Left ventricle myocardium inferior (tissue), 1 donor: ENCODE data around the gene GDPD4. TPM values are rescaled to one million over a fixed set of nuclear protein-coding genes. Genes with fewer than 3 reads are reported as not detected.

ENCODE experiments used
- DNase-seq: peaks from one replicate; pipeline ENCODE4 v3.0.0-alpha.2; 2020
- H3K27ac ChIP-seq: fragments of 200-600 bp; replicated peaks from 2 replicates; pipeline ENCODE4 v1.8.0; 2021
- H3K27me3 ChIP-seq: fragments of 200-600 bp; 2 replicates; pipeline ENCODE4 v1.8.0; 2021; ENCODE audit warnings: low read depth
- H3K36me3 ChIP-seq: fragments of 200-600 bp; 2 replicates; pipeline ENCODE4 v1.8.0; 2021
- H3K4me1 ChIP-seq: fragments of 200-600 bp; 2 replicates; pipeline ENCODE4 v1.8.0; 2021
- H3K4me3 ChIP-seq: fragments of 200-600 bp; 2 replicates; pipeline ENCODE4 v1.8.0; 2021; ENCODE audit warnings: mild to moderate bottlenecking, moderate library complexity
- H3K9me3 ChIP-seq: fragments of 200-600 bp; replicated peaks from 2 replicates; pipeline ENCODE4 v1.8.0; 2021
- intact Hi-C: fragments of 100-400 bp; cut with micrococcal nuclease; formaldehyde crosslinking; loops from one replicate; pipeline ENCODE4 v1.11.0; 2022
- total RNA-seq: library from RNA; stranded (reverse); fragmentation: NEBNext Ultra II Directional; extraction: Animal tissue kit (Norgen Biotek cat#: 25700); gene quantifications from one replicate; pipeline ENCODE4 v1.2.1, GENCODE V29; 2021
- TF ChIP-seq, protein P1 (sequence below): fragments of 200-600 bp; IDR thresholded peaks from 2 replicates; pipeline ENCODE4 v1.8.0; 2021; ENCODE audit warnings: antibody characterized with exemption, mild to moderate bottlenecking, borderline replicate concordance
- donor health status: DM: no; HTN: yes; CAD: no; lungs with severe emphysema.

The GDPD4 gene
- total RNA-seq, 1 donor from 2014 or later = not detected

DNA sequence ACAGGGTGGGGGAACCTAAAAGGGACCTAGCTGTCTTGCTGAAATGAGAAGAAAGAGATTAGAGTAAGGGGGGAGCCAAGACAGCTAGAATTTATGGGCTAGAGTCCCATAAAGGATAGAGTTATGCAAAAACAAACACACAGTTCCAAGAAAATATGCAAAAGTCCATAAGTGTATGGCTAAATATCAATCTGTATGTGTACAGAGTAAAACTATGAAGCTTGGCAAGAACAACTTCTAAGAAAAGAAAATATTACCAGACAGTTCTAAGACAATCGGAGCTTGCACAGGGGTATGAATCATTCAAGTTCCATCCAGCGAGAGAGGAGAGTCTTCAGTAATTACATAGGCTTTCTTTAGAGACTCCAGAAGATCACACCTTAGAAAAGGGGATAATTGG lies 41.8 kb downstream of the GDPD4 start:
- no peaks in the 10 kb centered on the region for H3K36me3 ChIP-seq
- no peak for DNase-seq
- peaks cover 3% of the 10 kb centered on the region for H3K27me3 ChIP-seq
- intact Hi-C loops = no loop called here
- TF ChIP-seq, protein P1, sequence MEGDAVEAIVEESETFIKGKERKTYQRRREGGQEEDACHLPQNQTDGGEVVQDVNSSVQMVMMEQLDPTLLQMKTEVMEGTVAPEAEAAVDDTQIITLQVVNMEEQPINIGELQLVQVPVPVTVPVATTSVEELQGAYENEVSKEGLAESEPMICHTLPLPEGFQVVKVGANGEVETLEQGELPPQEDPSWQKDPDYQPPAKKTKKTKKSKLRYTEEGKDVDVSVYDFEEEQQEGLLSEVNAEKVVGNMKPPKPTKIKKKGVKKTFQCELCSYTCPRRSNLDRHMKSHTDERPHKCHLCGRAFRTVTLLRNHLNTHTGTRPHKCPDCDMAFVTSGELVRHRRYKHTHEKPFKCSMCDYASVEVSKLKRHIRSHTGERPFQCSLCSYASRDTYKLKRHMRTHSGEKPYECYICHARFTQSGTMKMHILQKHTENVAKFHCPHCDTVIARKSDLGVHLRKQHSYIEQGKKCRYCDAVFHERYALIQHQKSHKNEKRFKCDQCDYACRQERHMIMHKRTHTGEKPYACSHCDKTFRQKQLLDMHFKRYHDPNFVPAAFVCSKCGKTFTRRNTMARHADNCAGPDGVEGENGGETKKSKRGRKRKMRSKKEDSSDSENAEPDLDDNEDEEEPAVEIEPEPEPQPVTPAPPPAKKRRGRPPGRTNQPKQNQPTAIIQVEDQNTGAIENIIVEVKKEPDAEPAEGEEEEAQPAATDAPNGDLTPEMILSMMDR = no peak
- no peak overlapping the region for H3K4me3 ChIP-seq
- peaks cover 27% of the 10 kb centered on the region for H3K9me3 ChIP-seq
- no peaks in the 10 kb centered on the region for H3K4me1 ChIP-seq
- no peak overlapping the region for H3K27ac ChIP-seq

DNA sequence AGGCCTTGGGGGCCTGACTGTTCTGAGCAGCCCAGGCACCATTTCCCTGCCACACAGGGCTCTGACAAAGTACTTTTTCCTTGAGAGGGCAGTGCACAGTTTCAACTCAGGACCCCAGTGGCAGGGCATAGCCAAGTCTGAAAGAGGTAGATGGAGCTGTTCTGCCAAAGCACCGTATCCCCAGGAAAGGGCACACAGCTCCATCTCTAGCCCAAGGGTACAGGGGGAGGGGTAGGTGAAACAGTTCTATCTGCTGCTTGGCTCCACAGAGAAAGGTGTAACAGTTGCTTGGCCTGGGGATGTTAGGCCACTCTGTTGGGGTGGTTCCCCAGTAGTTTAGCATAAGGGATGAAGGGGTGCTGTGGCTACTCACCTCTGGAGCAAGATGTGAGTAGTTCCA lies 47.8 kb downstream of the GDPD4 start:
- Histone ChIP-seq H3K27ac (no peak overlapping the region), H3K27me3 (peaks cover 17% of the 10 kb centered on the region), H3K4me1 (no peaks in the 10 kb centered on the region), H3K4me3 (no peak overlapping the region), H3K36me3 (no peaks in the 10 kb centered on the region), H3K9me3 (peaks cover 23% of the 10 kb centered on the region)
- TF ChIP-seq, protein P1 = no peak
- intact Hi-C loops = no loop called here
- no peak for DNase-seq

DNA sequence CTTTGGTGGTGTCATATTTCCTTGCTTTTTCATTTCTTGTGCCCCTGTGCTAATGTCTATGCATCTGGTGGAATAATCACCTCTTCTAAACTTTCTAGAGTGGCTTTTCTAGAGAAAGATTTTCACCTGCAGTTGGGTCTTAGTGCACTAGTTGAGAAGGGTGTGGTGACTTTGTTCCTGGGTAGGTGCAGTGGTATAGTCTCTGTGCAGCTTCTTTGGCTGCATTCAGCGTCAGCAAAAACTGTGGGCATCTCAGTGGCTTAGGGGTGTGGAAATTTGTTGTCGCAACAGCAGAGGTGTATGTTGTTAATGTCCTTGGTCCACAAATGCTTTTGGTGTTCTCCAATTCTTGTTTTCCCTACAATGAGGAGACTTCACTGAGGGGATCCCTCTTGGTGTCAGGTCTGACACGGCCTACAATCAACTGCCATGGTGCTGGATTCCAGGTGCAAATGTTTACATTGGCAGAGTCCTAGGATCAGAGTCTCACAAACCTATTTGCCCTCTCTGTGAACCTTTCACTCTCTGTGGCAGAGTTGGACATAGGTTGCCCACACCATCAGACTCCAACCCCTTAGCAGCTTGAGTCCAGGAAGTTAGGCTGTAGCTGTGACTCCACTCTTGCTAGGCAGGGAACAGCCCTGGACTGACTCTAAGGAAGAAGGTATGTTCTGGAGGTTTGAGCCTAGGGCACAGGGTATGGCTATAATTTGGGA lies 48.8 kb downstream of the GDPD4 start:
- TF ChIP-seq, protein P1 = no peak
- H3K4me1 ChIP-seq = no peaks in the 10 kb centered on the region

DNA sequence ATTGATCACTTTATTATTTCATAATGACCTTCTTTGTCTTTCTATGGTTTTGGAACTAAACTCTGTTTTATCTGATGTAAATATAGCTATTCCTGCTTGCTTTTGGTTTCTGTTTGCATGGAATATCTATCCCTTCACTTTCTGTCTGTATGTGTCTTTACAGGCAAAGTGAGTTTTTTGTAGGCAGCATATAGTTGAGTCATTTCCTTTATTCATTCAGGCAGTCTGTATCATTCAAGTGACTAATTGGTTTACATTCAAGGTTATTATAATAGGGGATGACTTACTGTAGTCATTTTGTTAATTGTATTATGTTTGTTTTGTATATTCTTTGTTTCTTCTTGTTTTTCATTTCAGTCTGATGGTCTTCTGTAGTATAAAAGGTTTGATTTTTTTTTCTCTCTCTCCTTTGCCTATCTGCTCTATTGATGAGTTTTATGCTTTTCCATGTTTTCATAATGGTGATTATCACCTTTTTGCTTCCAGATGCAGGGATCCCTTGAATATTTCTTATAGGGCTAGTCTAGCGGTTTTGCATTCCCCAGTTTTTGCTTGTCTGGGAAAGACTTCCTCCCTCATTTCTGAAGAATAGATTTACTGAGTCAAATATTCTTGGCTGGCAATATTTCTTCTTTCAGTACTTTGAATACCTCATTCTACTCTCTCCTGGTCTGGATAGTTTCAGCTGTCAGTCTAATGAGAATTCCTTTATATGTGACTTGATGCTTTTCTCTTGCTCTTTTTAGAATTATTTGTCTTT lies 50.4 kb downstream of the GDPD4 start:
- TF ChIP-seq, protein P1 = no peak
- intact Hi-C loops = no loop called here

More for the DNA sequence above, 48.8 kb downstream of the GDPD4 start:
- peaks cover 23% of the 10 kb centered on the region for H3K9me3 ChIP-seq
- no peak overlapping the region for H3K27ac ChIP-seq
- no peak overlapping the region for H3K4me3 ChIP-seq
- no peaks in the 10 kb centered on the region for H3K36me3 ChIP-seq
- no peak for DNase-seq
- intact Hi-C loops = no loop called here
- peaks cover 17% of the 10 kb centered on the region for H3K27me3 ChIP-seq

DNA sequence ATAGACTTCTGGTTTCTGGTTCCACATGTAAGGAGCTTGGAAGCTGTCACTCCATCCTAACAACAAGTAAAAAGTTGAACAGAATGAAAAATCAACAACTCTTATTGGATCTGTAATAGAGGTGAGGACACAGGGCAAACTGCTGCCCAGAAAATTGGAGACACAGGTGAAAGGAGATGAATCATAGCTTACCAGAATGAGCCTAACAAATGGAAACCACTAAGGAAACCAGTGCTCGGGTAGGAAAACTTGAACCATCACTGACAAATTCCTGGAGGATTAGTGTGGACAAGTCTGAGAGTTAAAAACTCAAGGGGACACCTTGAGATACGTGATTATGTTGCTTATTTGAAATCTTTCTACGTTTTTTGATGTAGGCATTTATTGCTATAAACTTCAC lies 52.1 kb downstream of the GDPD4 start:
- TF ChIP-seq, protein P1 = no peak
- intact Hi-C loops = no loop called here
- Histone ChIP-seq H3K4me3 (no peak overlapping the region), H3K4me1 (no peaks in the 10 kb centered on the region), H3K27ac (no peak overlapping the region), H3K36me3 (no peaks in the 10 kb centered on the region), H3K27me3 (peaks cover 14% of the 10 kb centered on the region), H3K9me3 (peaks cover 23% of the 10 kb centered on the region)
- no peak for DNase-seq

More for the DNA sequence above, 50.4 kb downstream of the GDPD4 start:
- H3K4me3 ChIP-seq = no peak overlapping the region
- peaks cover 14% of the 10 kb centered on the region for H3K27me3 ChIP-seq
- no peak overlapping the region for H3K27ac ChIP-seq
- H3K36me3 ChIP-seq = no peaks in the 10 kb centered on the region
- H3K4me1 ChIP-seq = no peaks in the 10 kb centered on the region
- no peak for DNase-seq
- peaks cover 23% of the 10 kb centered on the region for H3K9me3 ChIP-seq
